T-helper 1 cell treated with Interleukin-12 subunit alpha and Interleukin-12 subunit beta and Interleukin-4 antibody, amounts not matched to agents 30 ng/mL and 1 ng/mL, for 36 hours (primary cell): ENCODE results near the gene PIWIL4. TPM values are rescaled to one million over a fixed set of nuclear protein-coding genes. Genes with fewer than 3 reads are reported as not detected.
"Not testable (repeated sequence)": the region's sequence is repeated elsewhere in the genome, so short reads cannot be mapped to it uniquely, and the experiment has no call there.

Experiments
- intact Hi-C: fragments of 100-400 bp; cut with micrococcal nuclease; formaldehyde crosslinking; loops from one replicate; pipeline ENCODE4 v1.15.1; 2024
- total RNA-seq: library from RNA; stranded (reverse); gene quantifications from 2 replicates; pipeline ENCODE4 v1.2.3, GENCODE V29; 2022

PIWIL4 gene
- total RNA-seq, 1 donor from 2014 or later, result 0.69 TPM

DNA sequence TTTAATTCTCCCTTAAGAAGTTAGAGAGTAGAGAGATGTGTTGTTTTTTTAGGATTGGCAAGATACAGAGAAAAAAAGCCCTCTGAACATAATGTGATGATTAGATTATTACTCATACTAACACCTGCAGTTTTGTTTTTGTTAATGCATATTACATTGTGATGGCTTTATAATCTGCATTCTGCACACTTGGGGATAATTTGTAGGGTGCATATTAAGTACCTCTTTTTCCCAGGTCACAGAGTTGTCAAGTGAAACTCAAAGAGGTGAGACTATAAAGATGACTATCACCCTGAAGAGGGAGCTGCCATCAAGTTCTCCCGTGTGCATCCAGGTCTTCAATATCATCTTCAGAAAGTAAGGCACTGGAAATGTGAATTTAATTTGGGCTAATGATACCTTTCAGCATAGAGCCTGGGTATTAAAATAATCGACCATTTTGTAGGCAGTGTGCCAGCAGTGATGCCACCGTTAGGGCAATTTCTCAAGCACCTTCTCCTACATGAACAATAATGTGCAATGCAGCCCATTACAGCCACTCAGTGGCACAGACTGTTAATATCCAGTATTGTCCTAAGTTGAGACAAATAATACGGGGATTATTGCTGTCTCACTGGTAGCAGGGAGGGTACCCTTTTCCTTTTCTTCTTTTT is 16.2 kb downstream of the PIWIL4 start:
- intact Hi-C loops, result no loop called here

DNA sequence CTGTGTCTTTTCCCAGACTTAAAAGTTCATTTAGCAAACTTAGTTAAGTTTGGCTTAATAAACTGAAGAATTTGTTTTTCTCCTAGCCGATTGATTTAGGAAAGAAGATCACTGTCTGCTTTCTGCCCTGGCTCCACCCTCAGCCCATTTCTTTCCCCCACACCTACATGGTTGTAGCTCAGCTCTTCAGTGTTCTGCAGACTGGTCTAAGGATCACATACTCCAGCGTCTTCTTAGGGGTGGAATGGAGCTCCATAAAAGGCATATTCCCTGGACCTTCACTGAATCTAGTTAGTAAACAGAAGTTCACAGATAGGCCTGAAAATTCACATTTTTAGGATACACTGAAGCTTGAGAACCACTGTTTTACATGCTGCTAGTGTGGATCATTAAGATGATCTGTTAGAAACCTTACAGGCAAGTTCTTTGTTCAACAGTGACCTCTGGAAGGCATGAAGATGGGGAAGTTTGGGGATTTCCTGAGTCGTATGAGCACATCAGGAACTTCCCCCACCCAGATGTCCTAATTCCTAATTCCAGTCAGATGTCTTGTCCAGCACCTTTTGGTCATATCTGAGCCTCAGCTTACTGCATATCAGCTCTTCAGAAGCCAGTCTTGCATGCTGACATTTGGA is 16.8 kb downstream of the PIWIL4 start:
- intact Hi-C loops, result no loop called here

DNA sequence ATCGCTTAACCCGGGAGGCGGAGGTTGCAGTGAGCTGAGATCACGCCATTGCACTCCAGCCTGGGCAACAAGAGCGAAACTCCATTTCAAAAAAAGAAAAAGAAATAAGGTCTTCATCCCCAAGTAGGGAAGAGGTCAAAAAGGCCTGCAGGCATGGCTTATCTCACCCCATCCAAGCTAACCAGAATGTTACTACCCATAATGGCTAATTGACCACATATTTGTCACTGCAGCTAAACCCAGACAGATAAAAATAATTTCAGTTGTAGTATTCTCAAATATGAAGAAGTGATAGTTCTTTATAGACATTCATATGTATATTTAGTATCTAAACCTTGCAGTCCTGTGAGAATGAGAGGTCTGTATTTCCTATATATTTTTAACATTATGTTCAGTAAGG is 17.8 kb downstream of the PIWIL4 start:
- intact Hi-C loops, result no loop called here

DNA sequence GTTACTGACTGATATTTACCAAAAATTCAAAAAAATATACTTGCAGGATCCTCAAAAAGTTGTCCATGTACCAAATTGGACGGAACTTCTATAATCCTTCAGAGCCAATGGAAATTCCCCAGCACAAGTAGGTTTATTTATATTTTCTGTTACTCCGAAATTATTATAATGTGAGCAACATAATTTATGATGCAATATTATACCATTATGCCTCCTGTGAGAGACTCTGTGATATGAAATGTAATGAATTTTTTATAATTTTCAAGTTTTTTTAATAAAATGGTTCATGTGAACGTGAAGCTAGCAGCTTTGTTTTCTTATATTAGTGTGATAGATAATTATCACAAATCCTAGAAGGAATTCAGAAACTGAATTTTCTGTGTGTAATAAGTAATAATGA is 18.2 kb downstream of the PIWIL4 start:
- intact Hi-C loops, result no loop called here

DNA sequence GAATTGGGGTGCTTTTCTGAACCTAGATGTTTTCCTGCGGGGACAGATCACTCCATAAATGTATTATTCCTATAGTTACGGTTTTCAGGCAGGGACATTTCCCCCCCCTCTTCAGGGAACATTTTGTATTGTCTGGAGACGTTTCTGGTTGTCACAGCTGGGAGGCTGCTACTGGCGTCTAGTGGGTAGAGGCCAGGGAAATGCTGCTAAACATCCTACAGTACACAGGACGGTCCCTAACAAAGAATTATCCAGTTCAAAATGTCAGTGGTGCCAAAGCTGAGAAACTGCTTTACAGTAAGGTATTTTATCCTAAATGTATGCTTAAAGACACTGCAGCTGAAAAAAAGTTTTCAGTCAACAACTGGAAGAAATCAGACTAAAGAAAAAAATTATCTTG is 19.4 kb downstream of the PIWIL4 start:
- intact Hi-C loops, result no loop called here

DNA sequence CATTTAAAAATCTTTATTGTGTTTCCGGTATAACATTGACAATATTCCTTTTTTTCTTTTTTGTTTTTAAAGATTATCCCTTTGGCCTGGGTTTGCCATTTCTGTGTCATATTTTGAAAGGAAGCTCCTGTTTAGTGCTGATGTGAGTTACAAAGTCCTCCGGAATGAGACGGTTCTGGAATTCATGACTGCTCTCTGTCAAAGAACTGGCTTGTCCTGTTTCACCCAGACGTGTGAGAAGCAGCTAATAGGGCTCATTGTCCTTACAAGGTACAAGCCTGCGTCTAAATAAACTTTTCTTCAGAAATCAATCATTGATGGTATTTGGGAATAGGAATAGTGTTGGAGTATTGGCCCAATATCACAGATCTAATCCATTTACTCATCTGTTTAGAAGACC is 19.8 kb downstream of the PIWIL4 start:
- intact Hi-C loops, result no loop called here

DNA sequence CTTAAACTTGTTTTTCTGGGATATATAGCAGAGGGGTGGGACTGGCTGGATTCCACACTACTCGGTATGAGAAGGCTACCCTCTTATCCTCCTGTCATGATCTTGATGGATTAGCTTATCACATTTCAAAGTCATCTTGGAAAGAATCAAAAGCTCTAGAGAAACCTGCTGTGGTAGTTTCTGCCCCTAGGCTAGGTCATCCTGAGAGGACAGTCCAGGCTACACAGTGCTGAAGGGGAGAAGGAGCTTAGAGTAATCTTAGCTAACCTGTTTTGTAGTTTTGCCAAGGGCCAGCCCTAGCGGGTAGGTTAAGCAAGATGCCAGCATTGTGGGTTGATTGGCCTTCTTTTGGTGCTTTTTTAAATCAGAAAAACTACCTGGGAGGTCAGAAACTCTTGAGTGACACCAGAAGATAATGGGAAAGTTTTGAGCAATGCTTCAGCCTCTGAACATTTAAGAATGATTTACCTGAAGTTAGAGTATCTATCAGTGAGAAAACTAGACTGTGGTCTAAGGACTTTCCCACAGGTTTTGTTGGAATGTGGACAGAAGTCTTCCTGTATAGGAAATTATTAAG is 21.3 kb downstream of the PIWIL4 start:
- intact Hi-C loops, result no loop called here

DNA sequence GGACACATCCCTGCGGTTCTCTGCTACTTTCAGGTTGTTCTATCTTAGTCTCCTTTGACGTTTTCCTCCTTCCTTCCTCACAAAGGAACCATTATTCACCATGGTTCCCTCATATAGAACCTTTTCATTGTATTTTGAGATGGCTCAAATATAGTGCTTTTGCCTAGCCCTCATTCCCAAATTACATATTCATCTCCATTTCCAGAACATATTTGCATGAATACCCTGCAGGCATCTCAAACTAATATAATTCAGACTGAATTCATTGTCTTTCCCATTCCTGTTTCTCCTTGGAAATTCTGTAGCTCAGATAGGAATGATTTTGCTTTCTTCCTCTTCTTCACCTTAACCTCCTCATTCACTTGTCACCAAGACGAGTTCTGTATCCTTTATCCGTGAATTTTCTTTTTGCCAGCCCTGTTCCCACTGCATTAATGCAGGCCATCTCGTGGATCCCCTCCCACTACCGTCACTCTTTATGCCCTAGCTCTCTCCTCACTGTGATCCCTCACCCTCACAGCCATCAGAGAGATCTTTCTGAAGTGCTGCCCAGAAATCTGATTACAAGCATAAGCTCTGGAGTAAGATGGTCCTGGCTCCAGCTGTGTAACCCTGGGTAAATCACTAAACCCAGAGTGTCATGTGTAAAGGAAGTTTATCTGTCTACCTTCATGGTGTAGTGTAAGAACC is 23.3 kb downstream of the PIWIL4 start:
- intact Hi-C loops, result no loop called here

DNA sequence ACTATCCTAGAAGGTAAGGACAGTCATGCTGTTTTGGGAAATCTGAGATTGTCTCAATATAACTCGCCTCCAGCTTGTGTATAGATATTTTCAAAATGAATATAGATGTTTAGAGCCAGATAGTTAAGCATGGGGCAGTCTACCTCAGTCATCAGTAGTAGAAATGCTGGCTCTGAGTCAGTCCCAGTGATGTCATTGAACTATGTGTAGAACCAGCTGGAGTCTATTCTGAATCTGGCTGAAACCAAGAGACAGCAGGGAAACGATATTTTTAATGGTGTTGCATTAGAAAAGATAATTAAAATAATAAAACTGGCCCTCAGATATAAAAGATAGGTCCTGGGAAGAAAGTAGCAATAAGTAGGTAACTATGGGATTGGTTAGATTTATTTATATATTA is 25.9 kb downstream of the PIWIL4 start:
- intact Hi-C loops, result no loop called here

DNA sequence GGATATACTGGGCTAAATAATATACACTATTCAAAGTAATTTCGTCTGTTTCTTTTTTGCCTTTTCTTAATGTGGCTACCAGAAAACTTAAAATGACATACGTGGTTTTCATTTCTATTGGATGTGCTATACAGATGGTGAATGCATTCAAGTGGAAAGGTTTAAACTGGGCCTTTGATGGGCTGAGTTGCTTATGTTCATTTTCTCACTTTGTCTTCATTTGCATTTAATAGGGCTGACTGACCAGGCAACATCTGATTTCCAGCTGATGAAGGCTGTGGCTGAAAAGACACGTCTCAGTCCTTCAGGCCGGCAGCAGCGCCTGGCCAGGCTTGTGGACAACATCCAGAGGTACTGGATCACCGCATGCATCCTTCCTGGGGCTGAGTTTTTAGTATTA is 27.9 kb downstream of the PIWIL4 start:
- intact Hi-C loops, result no loop called here

DNA sequence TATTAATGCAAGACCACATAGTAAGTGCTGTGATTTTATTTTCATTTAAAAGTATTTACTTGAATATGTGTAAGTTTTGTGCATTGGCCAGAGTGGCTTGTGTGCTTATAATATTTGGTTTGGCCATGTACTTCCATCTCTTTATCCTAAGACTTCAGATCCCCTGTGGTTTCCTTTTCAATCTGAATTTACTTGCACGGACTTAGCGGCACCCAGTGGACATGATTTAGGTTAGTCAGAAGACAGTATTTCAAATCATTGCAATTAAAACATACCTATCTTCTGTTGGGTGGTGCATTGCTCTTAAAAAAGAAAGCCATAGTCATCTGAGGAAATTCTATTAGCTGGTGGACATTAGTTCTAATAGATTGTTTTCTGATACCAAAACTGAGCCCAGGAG is 30.7 kb downstream of the PIWIL4 start:
- intact Hi-C loops, result no loop called here

DNA sequence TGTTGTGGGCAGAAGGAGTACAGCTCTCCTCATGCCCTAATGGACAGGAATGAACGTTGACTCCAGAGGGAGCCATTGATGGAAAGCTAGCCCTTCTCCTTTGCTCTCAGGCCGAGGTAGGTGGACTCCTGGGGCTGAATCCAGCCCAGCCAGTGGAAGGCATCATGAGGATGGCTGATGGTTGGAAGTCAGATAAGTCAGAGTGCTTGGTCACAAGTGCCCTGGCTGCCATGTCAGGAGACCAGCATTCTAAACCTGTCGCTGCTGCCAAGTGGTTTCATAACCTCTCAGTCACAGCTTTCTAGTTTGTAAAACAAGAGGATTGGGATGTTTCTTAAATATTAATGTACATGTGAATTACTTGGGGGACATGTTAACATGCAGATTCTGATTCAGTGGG is 32.3 kb downstream of the PIWIL4 start:
- intact Hi-C loops, result no loop called here

DNA sequence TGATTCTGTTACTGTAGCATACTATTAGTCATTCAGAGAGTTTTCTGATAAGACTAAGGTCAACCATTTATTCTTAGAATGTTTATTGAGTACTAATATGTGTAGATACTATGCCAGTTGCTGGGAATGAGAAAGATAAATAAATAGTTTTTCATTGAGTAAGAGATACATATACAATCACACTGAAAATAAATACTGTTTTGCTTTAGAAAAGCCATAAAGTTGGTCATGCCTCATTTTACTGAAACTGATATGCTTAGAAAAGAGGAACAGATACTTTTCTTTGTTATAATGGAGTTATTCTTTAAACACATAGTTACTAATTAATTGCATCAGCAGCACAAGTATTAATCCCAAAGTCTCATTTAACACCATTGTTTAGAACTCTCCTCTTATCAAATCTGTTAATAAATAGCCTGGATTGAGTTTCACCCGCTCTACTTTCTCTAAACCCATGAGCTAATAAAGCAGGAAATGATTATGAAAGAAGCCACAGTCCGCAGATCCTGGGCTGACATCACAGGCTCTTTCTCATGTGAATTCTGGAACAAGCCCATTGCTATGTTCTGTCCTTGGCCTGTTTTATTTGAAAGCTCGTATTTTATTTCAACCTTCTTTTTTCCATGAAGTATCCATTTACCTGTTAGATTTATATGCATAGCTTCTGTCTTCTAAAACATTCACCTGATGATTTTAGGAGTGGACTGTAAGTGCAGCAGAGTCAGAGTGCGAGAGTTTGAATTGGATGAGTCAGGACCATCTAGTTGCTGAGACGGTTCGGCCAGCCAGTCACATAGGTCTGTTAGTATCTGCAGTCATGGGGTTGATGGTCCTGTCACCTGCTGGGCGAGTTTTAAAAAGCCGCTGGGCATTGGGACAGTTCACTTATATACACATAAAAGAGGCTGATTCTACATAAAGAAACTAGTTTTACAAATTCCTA is 35.5 kb downstream of the PIWIL4 start:
- intact Hi-C loops, result loop anchor here (1.0 kb wide), 1 partner anchor 83 kb away; no protein-coding TSS in a partner anchor

DNA sequence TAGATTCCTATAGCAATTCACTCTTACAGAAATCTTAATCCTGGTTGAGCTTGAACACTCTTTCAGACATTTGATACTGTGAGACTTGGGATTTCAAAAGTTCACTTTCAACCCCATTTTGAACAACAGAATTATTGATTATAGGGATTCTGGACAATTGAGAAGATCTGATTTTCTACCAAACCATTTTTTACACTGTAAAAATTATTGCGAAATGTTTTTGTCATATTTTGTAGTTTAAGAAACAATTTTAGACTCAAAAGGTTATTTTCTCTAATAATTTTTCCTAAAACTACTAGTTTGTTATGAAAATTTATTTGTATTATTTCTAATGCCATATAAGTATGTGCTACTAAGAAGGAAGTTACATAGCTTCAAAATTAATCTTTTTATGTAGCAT is 36.4 kb downstream of the PIWIL4 start:
- intact Hi-C loops, result loop anchor here (1.0 kb wide), 1 partner anchor 84 kb away; no protein-coding TSS in a partner anchor

DNA sequence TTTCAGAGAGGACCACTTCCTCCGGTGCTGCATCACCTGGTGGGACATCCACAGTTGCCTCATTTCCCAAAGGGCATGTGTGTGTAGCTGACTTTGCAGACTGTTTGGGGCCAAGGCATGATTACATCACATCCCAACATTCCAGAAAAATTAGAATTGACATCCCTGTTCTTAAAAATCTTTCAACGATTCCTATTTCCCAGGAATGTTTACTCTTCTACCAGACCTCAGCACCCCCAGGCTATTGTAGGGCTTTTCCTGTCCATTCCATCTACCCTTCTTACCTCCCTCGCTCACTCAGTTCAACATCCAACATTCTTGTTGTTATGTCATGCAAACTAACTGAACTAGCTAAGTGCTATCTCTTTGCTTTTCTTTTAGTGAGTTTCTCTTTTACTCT is 37.3 kb downstream of the PIWIL4 start:
- intact Hi-C loops, result no loop called here

DNA sequence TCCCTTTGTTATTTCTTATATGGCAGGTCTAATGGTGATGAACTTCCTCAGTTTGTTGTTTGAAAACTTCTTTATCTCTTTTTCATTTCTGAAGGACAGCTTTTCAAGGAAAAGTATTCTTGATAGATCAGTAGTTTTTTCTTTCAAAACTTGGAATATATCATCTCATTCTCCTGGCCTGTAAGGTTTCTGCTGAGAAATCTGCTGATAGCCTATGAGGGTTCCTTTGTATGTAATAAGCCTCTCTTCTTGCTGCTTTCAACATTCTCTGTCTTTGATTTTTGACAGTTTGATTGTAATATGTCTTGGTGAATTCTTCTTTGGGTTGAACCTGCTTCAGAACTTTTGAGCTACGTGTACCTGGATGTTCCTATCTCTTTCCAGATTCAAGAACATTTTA is 46.0 kb downstream of the PIWIL4 start:
- intact Hi-C loops, result no loop called here

DNA sequence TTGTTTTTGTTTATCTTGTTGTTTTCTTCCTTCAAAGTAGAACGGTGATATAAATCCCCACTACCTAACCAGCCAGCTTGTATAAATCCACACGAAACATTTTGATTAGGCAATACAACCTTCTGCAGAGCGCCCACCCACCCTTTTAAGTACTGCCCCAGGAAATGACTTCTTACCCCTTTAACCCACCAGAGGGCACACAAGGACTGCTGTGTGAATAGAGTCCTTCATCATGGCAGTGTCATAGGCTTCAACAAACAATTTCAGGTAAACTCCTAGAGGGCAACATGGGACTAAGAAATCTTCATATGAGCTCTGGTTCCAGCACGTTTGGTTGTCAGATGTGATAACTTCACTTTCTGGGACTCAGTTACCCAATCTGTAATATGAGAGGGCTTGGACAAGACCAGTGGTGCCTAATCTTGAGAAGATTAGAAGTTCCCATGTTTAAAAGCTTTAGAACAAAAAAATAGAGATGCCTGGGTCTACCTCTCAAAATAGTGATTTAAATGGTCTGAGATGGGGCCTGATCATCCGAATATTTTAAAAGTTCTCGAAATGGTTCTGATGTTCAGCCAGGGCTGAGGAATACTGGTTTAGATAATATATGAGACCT is 56.1 kb downstream of the PIWIL4 start:
- intact Hi-C loops, result loop anchor here (1.0 to 2.0 kb wide), 7 partner anchors 139 to 1804 kb away; no protein-coding TSS in a partner anchor

DNA sequence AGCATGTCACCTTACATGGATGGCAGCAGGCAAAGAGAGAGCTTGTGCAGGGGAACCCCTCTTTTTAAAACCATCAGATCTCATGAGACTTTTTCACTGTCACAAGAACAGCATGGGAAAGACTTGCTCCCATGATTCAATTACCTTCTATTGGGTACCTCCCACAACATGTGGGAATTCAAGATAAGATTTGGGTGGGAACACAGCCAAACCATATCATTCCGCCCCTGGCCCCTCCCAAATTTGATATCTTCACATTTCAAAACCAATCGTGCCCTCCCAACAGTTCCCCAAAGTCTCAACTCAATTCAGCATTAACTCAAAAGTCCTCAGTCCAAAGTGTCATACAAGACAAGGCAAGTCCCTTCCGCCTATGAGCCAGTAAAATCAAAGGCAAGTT is 58.3 kb downstream of the PIWIL4 start:
- intact Hi-C loops, result not testable (repeated sequence)

DNA sequence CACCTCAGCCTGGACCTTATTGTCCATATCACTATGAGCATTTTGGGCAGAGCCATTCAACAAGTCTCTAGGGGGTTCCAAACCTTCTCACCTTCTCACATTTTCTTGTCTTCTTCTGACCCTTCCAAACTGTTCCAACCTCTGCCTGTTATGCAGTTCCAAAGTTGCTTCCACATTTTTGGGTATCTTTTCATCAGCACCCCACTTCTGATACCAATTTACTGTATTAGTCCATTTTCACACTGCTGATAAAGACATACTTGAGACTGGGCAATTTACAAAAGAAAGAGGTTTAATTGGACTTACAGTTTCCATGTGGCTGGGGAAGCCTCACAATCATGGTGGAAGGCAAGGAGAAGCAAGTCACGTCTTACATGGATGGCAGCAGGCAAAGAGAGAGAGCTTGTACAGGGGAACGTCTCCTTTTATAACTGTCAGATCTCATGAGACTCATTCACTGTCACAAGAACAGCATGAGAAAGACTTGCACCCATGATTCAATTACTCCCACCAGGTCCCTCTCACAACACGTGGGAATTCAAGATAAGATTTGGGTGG is 59.9 kb downstream of the PIWIL4 start:
- intact Hi-C loops, result not testable (repeated sequence)

DNA sequence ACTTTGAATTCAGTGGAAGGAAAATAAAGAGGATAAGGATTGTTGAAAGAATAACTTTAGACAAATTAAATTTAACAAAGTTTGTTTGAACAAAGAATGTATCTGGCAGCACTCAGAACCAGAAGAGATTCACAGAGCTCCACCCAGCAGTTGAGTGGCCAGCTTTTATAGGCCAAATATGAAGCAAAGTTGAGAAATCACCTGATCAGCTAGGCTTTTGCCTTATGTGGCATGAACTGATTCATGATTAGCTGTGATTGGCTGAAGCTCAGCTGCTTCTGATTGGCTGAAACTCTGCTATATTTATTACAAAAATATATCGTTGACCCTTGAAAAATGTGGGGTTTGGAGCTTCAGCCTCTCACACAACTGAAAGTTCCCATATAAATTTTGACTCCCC is 62.6 kb downstream of the PIWIL4 start:
- intact Hi-C loops, result no loop called here
